Measurements from ENCODE around the gene ACAA1. TPM values are rescaled to one million over a fixed set of nuclear protein-coding genes. Genes with fewer than 3 reads are reported as not detected.

Gene ACAA1
- total and polyA plus RNA-seq, 2 of the 13 experiments (the other 11 are each of a cell fraction or from before 2014, with no cell fraction given): 60.8 to 188 TPM

DNA sequence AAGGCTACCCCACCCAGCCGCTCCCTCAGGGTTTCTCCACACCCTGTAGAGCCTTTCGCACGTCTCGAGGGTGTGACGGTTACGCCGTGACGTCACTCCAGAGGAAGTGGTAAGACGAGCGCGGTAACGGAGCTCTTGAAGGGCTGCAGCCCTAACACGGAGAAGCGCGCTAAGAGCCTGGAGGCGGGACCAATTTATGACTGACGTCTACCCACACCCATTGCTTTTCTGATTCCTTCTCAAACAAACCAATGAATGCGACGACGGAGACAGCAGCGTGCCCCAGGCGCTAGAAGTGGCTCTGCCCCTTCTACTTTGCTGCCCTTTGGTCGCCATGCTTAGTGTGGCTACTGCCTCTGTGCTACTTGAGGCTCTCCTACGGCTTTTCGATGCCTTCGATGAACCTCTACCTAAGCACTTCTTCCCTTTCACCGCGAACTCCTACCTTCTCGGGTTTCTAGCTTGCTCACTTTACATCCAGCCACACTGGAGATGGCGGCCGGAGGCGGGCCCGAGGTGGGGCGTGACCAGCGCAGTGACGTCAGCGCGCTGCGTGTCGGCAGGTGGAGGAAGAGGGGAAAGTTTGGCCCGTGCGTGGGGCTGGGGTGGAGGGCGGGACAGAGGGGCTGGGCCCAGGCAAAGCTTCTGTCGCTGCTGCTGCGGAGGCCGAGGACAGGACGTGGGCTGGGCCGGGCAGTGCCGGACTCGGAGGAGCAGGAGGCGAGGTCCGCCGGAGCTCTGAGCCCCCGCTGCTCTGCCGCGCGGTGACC lies 28.2 kb upstream of the ACAA1 start, which contains the start of gene OXSR1 (continued):
- TF ChIP-seq HOXD1 (CRISPR knock-in tag; IDR thresholded peaks at IDR 0.05) (no peak), PHF5A (CRISPR knock-in tag; IDR thresholded peaks at IDR 0.05; ENCODE audit: low read depth, unreplicated experiment) (no peak), SOX13 (IDR thresholded peaks at IDR 0.05) (no peak; the same call in 1 of the 2 replicates), SOX13 (CRISPR knock-in tag; conservative IDR thresholded peaks at IDR 0.05 in 1 of 2, IDR thresholded peaks at IDR 0.05 in 1 of 2) (peak in 1 of 2 experiments; percentile 46; a peak in 1 of 4 replicates), ZBED4 (CRISPR knock-in tag; IDR thresholded peaks at IDR 0.05; ENCODE audit: borderline replicate concordance) (peak; percentile 78; the same call in 1 of the 2 replicates), ZNF431 (CRISPR knock-in tag; IDR thresholded peaks at IDR 0.05; ENCODE audit: borderline replicate concordance, low read depth) (peak; percentile 79; the same call in 1 of the 2 replicates), MXD4 (CRISPR knock-in tag; IDR thresholded peaks at IDR 0.05) (peak; percentile 72; the same call in 1 of the 2 replicates), SCMH1 (CRISPR knock-in tag; IDR thresholded peaks at IDR 0.05; ENCODE audit: borderline replicate concordance) (no peak), ATRX (CRISPR knock-in tag; IDR thresholded peaks at IDR 0.05; ENCODE audit: borderline replicate concordance) (no peak), MIER3 (CRISPR knock-in tag; IDR thresholded peaks at IDR 0.05; ENCODE audit: borderline replicate concordance) (peak; percentile 41), ZNF543 (CRISPR knock-in tag; IDR thresholded peaks at IDR 0.05) (no peak), ZNF891 (CRISPR knock-in tag; IDR thresholded peaks at IDR 0.05) (peak; percentile 61; the same call in 1 of the 2 replicates), BHLHE40 (IDR thresholded peaks at IDR 0.05; ENCODE audit: low read length) (peak; percentile 52; the same call in 1 of the 2 replicates), TIGD3 (CRISPR knock-in tag; IDR thresholded peaks at IDR 0.05; ENCODE audit: borderline replicate concordance) (peak; percentile 52; the same call in 1 of the 2 replicates), ZNF501 (CRISPR knock-in tag; IDR thresholded peaks at IDR 0.05) (peak; percentile 78; the same call in 1 of the 2 replicates), FOXP1 (IDR thresholded peaks at IDR 0.05) (no peak), FOXP1 (CRISPR knock-in tag; IDR thresholded peaks at IDR 0.05) (0 out of 2 replicates have a peak, but pooled peaks have one; percentile 16)
- TF ChIP-seq, protein P1, sequence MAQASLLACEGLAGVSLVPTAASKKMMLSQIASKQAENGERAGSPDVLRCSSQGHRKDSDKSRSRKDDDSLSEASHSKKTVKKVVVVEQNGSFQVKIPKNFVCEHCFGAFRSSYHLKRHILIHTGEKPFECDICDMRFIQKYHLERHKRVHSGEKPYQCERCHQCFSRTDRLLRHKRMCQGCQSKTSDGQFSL (CRISPR knock-in tag; IDR thresholded peaks at IDR 0.05): peak; percentile 12
- TF ChIP-seq, protein P2, sequence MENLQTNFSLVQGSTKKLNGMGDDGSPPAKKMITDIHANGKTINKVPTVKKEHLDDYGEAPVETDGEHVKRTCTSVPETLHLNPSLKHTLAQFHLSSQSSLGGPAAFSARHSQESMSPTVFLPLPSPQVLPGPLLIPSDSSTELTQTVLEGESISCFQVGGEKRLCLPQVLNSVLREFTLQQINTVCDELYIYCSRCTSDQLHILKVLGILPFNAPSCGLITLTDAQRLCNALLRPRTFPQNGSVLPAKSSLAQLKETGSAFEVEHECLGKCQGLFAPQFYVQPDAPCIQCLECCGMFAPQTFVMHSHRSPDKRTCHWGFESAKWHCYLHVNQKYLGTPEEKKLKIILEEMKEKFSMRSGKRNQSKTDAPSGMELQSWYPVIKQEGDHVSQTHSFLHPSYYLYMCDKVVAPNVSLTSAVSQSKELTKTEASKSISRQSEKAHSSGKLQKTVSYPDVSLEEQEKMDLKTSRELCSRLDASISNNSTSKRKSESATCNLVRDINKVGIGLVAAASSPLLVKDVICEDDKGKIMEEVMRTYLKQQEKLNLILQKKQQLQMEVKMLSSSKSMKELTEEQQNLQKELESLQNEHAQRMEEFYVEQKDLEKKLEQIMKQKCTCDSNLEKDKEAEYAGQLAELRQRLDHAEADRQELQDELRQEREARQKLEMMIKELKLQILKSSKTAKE (CRISPR knock-in tag; IDR thresholded peaks at IDR 0.05; ENCODE audit: borderline replicate concordance): peak; percentile 29; the same call in 1 of the 2 replicates
- TF ChIP-seq, protein P3, sequence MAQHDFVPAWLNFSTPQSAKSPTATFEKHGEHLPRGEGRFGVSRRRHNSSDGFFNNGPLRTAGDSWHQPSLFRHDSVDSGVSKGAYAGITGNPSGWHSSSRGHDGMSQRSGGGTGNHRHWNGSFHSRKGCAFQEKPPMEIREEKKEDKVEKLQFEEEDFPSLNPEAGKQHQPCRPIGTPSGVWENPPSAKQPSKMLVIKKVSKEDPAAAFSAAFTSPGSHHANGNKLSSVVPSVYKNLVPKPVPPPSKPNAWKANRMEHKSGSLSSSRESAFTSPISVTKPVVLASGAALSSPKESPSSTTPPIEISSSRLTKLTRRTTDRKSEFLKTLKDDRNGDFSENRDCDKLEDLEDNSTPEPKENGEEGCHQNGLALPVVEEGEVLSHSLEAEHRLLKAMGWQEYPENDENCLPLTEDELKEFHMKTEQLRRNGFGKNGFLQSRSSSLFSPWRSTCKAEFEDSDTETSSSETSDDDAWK (CRISPR knock-in tag; IDR thresholded peaks at IDR 0.05): no peak
